ENCODE measurements around the gene RASA3.
"Not testable (repeated sequence)": the region's sequence is repeated elsewhere in the genome, so short reads cannot be mapped to it uniquely, and the experiment has no call there.

Gene RASA3

DNA sequence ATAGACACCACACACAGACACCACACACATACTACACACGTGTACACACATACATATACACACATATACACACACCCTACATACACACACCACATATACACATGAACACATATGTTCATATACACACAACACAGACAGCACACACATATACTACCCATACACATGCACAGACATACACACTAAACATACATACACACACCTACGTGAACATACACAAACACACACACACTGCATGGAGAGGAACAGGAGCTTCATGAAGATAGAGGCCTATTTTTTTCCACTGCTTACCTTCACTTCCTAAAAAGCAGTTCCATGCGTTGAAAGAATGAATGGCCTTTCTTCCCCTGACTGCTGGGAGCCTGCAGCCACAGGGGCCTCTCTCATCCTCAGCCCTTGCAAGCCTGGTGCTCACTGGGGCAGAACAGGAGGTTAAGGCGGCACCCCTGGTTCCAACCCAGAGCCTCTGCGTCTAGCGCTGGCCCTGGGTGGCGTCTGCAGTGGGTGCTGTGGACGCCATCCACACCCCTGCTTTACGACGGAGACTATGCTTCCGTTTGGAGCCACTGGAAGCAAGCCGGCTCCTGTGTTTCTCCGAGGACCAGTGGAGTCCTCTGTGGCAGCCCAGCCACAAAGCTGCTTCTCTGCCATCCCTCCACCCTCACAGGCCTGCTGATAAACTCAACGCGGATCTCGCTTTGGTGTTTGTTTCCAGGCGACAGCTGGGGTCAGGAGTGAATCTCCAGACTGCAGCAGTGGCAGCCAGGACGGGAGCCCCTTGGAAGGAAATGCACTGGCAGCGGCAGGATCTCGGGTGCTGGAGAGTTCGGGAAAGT is 1.9 kb upstream of the RASA3 start:
- WGBS (ENCODE audit: insufficient coverage): 22% methylated on average over 21 of the region's 21 CpGs
- H3K9me3 ChIP-seq (ENCODE audit: control extremely low read depth in 1 of 5, control insufficient read depth in 4 of 5, insufficient read depth in 2 of 5, low read depth in 1 of 5, low read length in 4 of 5): no peaks in the 10 kb centered on the region
- H3K27ac ChIP-seq (ENCODE audit: insufficient read depth in 1 of 2, low read depth in 1 of 2, low read length in 2 of 2, poor library complexity in 1 of 2, severe bottlenecking in 2 of 2): no peak overlapping the region
- POLR2A ChIA-PET: no interaction called here
- no peaks in the 10 kb centered on the region for H3K27me3 ChIP-seq (replicated peaks in 2 of 5; ENCODE audit: control insufficient read depth in 4 of 5, insufficient read depth in 5 of 5, low read length in 4 of 5)
- peaks cover 9 to 47% (median 40%) of the 10 kb centered on the region in 4 experiments for H3K4me1 ChIP-seq (ENCODE audit: control extremely low read depth in 1 of 4, control insufficient read depth in 4 of 4, insufficient read depth in 4 of 4, low read length in 3 of 4)
- no peaks in the 10 kb centered on the region for H3K36me3 ChIP-seq (ENCODE audit: control insufficient read depth in 4 of 4, insufficient read depth in 4 of 4, low read length in 3 of 4)
- DNase-seq: peak in 2 of 3 donors; percentile 46 to 63
- no peak overlapping the region for H3K4me3 ChIP-seq (ENCODE audit: control insufficient read depth in 1 of 7, extremely low read depth in 1 of 7, insufficient read depth in 4 of 7, low read depth in 2 of 7, low read length in 6 of 7)
- CTCF ChIA-PET: interaction anchor here (0.8 to 3.0 kb wide), 5 partner anchors 11 to 88 kb away, joined by 3 to 8 read pairs (median 4); no protein-coding TSS in a partner anchor

GRCh38 chr13:114133552-114133951 is 1.1 kb upstream of the RASA3 start:
- H3K9me3 ChIP-seq (ENCODE audit: control extremely low read depth in 1 of 5, control insufficient read depth in 4 of 5, insufficient read depth in 2 of 5, low read depth in 1 of 5, low read length in 4 of 5); H3K36me3 ChIP-seq (ENCODE audit: control insufficient read depth in 4 of 4, insufficient read depth in 4 of 4, low read length in 3 of 4); H3K27me3 ChIP-seq (replicated peaks in 2 of 5; ENCODE audit: control insufficient read depth in 4 of 5, insufficient read depth in 5 of 5, low read length in 4 of 5); DNase-seq; H3K27ac ChIP-seq (ENCODE audit: insufficient read depth in 1 of 2, low read depth in 1 of 2, low read length in 2 of 2, poor library complexity in 1 of 2, severe bottlenecking in 2 of 2); POLR2A ChIA-PET; H3K4me3 ChIP-seq (ENCODE audit: control insufficient read depth in 1 of 7, extremely low read depth in 1 of 7, insufficient read depth in 4 of 7, low read depth in 2 of 7, low read length in 6 of 7): not testable (repeated sequence)
- WGBS (ENCODE audit: insufficient coverage): no CpG with 5 or more reads among the region's 7 CpGs
- peaks cover 11 to 54% (median 48%) of the 10 kb centered on the region in 4 experiments for H3K4me1 ChIP-seq (ENCODE audit: control extremely low read depth in 1 of 4, control insufficient read depth in 4 of 4, insufficient read depth in 4 of 4, low read length in 3 of 4)
- CTCF ChIA-PET: interaction anchor here (2.1 kb wide), 1 partner anchor 89 kb away, joined by 7 read pairs; no protein-coding TSS in a partner anchor

GRCh38 chr13:114133126-114133525 is 703 bp upstream of the RASA3 start:
- H3K27ac ChIP-seq (ENCODE audit: insufficient read depth in 1 of 2, low read depth in 1 of 2, low read length in 2 of 2, poor library complexity in 1 of 2, severe bottlenecking in 2 of 2); H3K27me3 ChIP-seq (replicated peaks in 2 of 5; ENCODE audit: control insufficient read depth in 4 of 5, insufficient read depth in 5 of 5, low read length in 4 of 5); POLR2A ChIA-PET; CTCF ChIA-PET; H3K36me3 ChIP-seq (ENCODE audit: control insufficient read depth in 4 of 4, insufficient read depth in 4 of 4, low read length in 3 of 4); DNase-seq; H3K4me3 ChIP-seq (ENCODE audit: control insufficient read depth in 1 of 7, extremely low read depth in 1 of 7, insufficient read depth in 4 of 7, low read depth in 2 of 7, low read length in 6 of 7); H3K9me3 ChIP-seq (ENCODE audit: control extremely low read depth in 1 of 5, control insufficient read depth in 4 of 5, insufficient read depth in 2 of 5, low read depth in 1 of 5, low read length in 4 of 5): not testable (repeated sequence)
- no CpG with 5 or more reads among the region's 9 CpGs for WGBS (ENCODE audit: insufficient coverage)
- H3K4me1 ChIP-seq (ENCODE audit: control extremely low read depth in 1 of 4, control insufficient read depth in 4 of 4, insufficient read depth in 4 of 4, low read length in 3 of 4): peaks cover 11 to 59% (median 52%) of the 10 kb centered on the region in 4 experiments

DNA sequence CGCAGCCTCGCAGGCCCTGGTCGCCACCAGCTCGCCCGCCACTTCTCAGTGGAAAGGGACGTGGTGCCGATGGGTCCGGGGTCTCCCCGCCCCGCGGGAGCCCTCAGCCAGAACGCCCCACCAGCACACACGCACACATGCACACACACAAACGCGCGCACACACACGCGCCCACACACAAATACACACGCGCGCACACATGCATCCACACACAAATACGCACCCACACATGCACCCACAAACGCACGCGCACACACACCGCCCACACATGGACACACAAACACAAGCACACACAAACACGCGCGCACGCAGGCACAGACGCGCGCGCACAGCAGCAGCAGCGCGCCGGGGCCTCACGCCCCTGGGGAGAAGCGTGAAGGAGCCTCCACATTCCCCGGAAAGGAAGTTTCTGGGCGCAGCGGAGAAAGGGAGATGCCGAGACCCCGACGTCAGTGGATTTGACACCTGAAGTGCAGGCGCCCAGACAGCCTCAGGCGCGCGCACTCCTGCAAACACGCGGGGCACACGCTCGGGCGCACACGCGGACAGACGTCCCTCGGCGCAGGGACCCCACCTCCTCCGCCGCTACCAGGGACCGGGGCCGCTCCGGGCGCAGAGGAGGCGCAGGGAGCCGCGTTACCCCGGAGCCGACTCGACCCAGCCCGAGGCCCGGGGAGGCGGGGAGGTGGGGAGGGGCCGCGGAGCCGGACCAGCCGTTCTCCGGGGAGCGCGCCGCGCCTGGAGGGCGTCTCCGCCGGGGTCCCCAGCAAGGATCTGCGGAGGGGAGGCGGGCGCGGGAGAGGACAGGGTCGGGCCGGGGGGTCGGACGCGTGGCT is 622 bp downstream of the RASA3 start:
- ChIA-PET CTCF (interaction anchor here (0.8 to 1.7 kb wide), 7 partner anchors 11 to 97 kb away, joined by 3 to 5 read pairs (median 4); no protein-coding TSS in a partner anchor), POLR2A (interaction anchor here (0.6 to 0.7 kb wide), 2 partner anchors 90 to 639 kb away, joined by 3 to 4 read pairs; no protein-coding TSS in a partner anchor)
- Histone ChIP-seq H3K4me3 (ENCODE audit: control insufficient read depth in 1 of 7, extremely low read depth in 1 of 7, insufficient read depth in 4 of 7, low read depth in 2 of 7, low read length in 6 of 7) (peak overlapping the region; percentile 61 to 90 (median 86)), H3K4me1 (ENCODE audit: control extremely low read depth in 1 of 4, control insufficient read depth in 4 of 4, insufficient read depth in 4 of 4, low read length in 3 of 4) (peaks cover 11 to 71% (median 63%) of the 10 kb centered on the region in 4 experiments), H3K9me3 (ENCODE audit: control extremely low read depth in 1 of 5, control insufficient read depth in 4 of 5, insufficient read depth in 2 of 5, low read depth in 1 of 5, low read length in 4 of 5) (no peaks in the 10 kb centered on the region), H3K36me3 (ENCODE audit: control insufficient read depth in 4 of 4, insufficient read depth in 4 of 4, low read length in 3 of 4) (no peaks in the 10 kb centered on the region), H3K27me3 (replicated peaks in 2 of 5; ENCODE audit: control insufficient read depth in 4 of 5, insufficient read depth in 5 of 5, low read length in 4 of 5) (no peaks in the 10 kb centered on the region), H3K27ac (ENCODE audit: insufficient read depth in 1 of 2, low read depth in 1 of 2, low read length in 2 of 2, poor library complexity in 1 of 2, severe bottlenecking in 2 of 2) (peak overlapping the region; percentile 15 to 74)
- DNase-seq: peak in 2 of 3 donors; percentile 53 to 79
- 0% methylated on average over 62 of the region's 95 CpGs for WGBS (ENCODE audit: insufficient coverage)

DNA sequence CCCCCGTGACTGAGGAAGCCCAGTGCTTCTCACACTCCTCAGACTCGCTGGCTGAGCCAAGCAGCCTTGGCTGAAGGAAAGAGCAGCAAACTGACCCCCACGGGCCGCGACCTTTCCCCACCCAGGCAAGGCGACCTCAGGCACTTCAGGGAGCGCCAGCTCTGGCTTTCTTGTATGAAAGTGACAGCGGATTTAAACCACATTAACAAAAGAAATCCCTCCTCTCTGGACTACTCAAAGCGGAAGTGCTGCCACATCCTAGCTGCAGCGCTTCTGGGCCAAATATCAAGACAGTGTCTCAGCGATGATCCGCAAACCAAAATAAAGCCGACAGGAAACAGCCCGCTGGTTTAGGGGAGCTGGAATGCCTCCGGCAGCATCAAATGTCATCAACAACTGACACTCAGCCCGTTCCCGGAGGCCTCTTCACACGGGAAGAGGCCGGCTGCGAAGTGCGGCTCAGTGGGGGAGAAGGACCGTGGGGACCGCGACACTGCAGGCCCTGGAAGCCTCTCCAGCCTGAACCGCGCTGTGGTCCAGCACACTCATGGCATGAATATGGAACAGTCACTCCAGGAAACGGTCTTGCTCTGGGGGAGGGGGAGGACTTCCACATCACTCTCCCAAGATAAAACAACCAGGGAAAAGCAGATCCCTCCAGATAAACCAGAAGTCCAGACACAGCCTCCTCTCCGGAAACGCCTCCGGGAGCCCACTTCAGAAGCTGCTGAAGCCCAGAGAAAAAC is 1.4 kb downstream of the RASA3 start:
- Histone ChIP-seq H3K27me3 (replicated peaks in 2 of 5; ENCODE audit: control insufficient read depth in 4 of 5, insufficient read depth in 5 of 5, low read length in 4 of 5) (no peaks in the 10 kb centered on the region), H3K4me1 (ENCODE audit: control extremely low read depth in 1 of 4, control insufficient read depth in 4 of 4, insufficient read depth in 4 of 4, low read length in 3 of 4) (peaks cover 11 to 75% (median 67%) of the 10 kb centered on the region in 4 experiments), H3K9me3 (ENCODE audit: control extremely low read depth in 1 of 5, control insufficient read depth in 4 of 5, insufficient read depth in 2 of 5, low read depth in 1 of 5, low read length in 4 of 5) (no peaks in the 10 kb centered on the region), H3K27ac (ENCODE audit: insufficient read depth in 1 of 2, low read depth in 1 of 2, low read length in 2 of 2, poor library complexity in 1 of 2, severe bottlenecking in 2 of 2) (peak overlapping the region; percentile 15 to 74), H3K36me3 (ENCODE audit: control insufficient read depth in 4 of 4, insufficient read depth in 4 of 4, low read length in 3 of 4) (no peaks in the 10 kb centered on the region), H3K4me3 (ENCODE audit: control insufficient read depth in 1 of 7, extremely low read depth in 1 of 7, insufficient read depth in 4 of 7, low read depth in 2 of 7, low read length in 6 of 7) (peak overlapping the region; percentile 61 to 90 (median 86))
- DNase-seq: peak in 2 of 3 donors; percentile 76 to 84
- WGBS (ENCODE audit: insufficient coverage): 0% methylated on average over 20 of the region's 30 CpGs
- ChIA-PET CTCF (interaction anchor here (0.8 to 1.7 kb wide), 8 partner anchors 12 to 98 kb away, joined by 3 to 5 read pairs (median 4); no protein-coding TSS in a partner anchor), POLR2A (interaction anchor here (0.6 kb wide), 2 partner anchors 17 to 91 kb away, joined by 3 read pairs; no protein-coding TSS in a partner anchor)

- peaks cover 11 to 79% (median 70%) of the 10 kb centered on the region in 4 experiments for H3K4me1 ChIP-seq (ENCODE audit: control extremely low read depth in 1 of 4, control insufficient read depth in 4 of 4, insufficient read depth in 4 of 4, low read length in 3 of 4)
- H3K4me3 ChIP-seq (ENCODE audit: control insufficient read depth in 1 of 7, extremely low read depth in 1 of 7, insufficient read depth in 4 of 7, low read depth in 2 of 7, low read length in 6 of 7): peak overlapping the region in 6 of 7 experiments; percentile 64 to 90 (median 87)
- no peaks in the 10 kb centered on the region for H3K9me3 ChIP-seq (ENCODE audit: control extremely low read depth in 1 of 5, control insufficient read depth in 4 of 5, insufficient read depth in 2 of 5, low read depth in 1 of 5, low read length in 4 of 5)
- ChIA-PET POLR2A (interaction anchor here (0.6 kb wide), 1 partner anchor 18 kb away, joined by 3 read pairs; no protein-coding TSS in a partner anchor), CTCF (interaction anchor here (0.9 to 1.7 kb wide), 4 partner anchors 13 to 33 kb away, joined by 3 to 5 read pairs (median 4); no protein-coding TSS in a partner anchor)
- H3K27me3 ChIP-seq (replicated peaks in 2 of 5; ENCODE audit: control insufficient read depth in 4 of 5, insufficient read depth in 5 of 5, low read length in 4 of 5): no peaks in the 10 kb centered on the region
- WGBS (ENCODE audit: insufficient coverage): 54% methylated on average over 16 of the region's 18 CpGs
- H3K27ac ChIP-seq (ENCODE audit: insufficient read depth in 1 of 2, low read depth in 1 of 2, low read length in 2 of 2, poor library complexity in 1 of 2, severe bottlenecking in 2 of 2): peak overlapping the region in 1 of 2 experiments; percentile 74
- no peak for DNase-seq
- H3K36me3 ChIP-seq (ENCODE audit: control insufficient read depth in 4 of 4, insufficient read depth in 4 of 4, low read length in 3 of 4): no peaks in the 10 kb centered on the region
These were observed 2.1 kb downstream of the RASA3 start for GRCh38 chr13:114130131-114130836.
